ENCODE measurements around the gene TNFSF10. TPM values are rescaled to one million over a fixed set of nuclear protein-coding genes. Genes with fewer than 3 reads are reported as not detected.

The TNFSF10 gene
- polyA plus RNA-seq, 1 donor from 2014 or later = not detected

- Histone ChIP-seq H3K36me3 (ENCODE audit: insufficient read depth, low read length) (no peaks in the 10 kb centered on the region), H3K27me3 (ENCODE audit: insufficient read depth, low read depth, low read length) (no peaks in the 10 kb centered on the region), H4K20me1 (ENCODE audit: insufficient read depth) (no peaks in the 10 kb centered on the region), H3K27ac (ENCODE audit: low read length) (no peak overlapping the region), H3K9me2 (ENCODE audit: insufficient read depth, low read length) (no peaks in the 10 kb centered on the region), H3F3A (ENCODE audit: insufficient read depth, low read length, poor library complexity, severe bottlenecking) (no peaks in the 10 kb centered on the region), H3K4me2 (ENCODE audit: low read length) (no peak overlapping the region), H3K9ac (ENCODE audit: low read length) (no peak overlapping the region), H3K9me3 (ENCODE audit: low read length) (no peaks in the 10 kb centered on the region), H3K79me2 (replicated peaks; ENCODE audit: insufficient read depth, low read length) (no peaks in the 10 kb centered on the region), H3K4me3 (ENCODE audit: low read length) (no peak overlapping the region), H2AFZ (ENCODE audit: low read depth, low read length) (no peak overlapping the region)
- TF ChIP-seq SMC3 (conservative IDR thresholded peaks at IDR 0.05; ENCODE audit: poor library complexity) = no peak
- no peak for TF ChIP-seq TAF1 (IDR thresholded peaks at IDR 0.05; ENCODE audit: low read depth)
- TF ChIP-seq POLR2AphosphoS5 (IDR thresholded peaks at IDR 0.05) = no peak
- TF ChIP-seq EP300 (conservative IDR thresholded peaks at IDR 0.05; ENCODE audit: poor library complexity, severe bottlenecking) = no peak
- no peak for TF ChIP-seq MXI1 (conservative IDR thresholded peaks at IDR 0.05; ENCODE audit: poor library complexity, severe bottlenecking)
- no peak for TF ChIP-seq CTCF (IDR thresholded peaks at IDR 0.05; ENCODE audit: poor library complexity, severe bottlenecking)
- TF ChIP-seq EZH2 (IDR thresholded peaks at IDR 0.05; ENCODE audit: borderline replicate concordance, insufficient read depth, low read length, poor library complexity, severe bottlenecking) = no peak
- TF ChIP-seq RAD21 (conservative IDR thresholded peaks at IDR 0.05) = no peak
- TF ChIP-seq REST (IDR thresholded peaks at IDR 0.05; ENCODE audit: borderline replicate concordance) = no peak
Measured at GRCh38 chr3:172466553-172467130, 56.6 kb downstream of the TNFSF10 start.

GRCh38 chr3:172465281-172465680 lies 57.9 kb downstream of the TNFSF10 start:
- H3K9ac ChIP-seq (ENCODE audit: low read length) = no peak overlapping the region
- H3F3A ChIP-seq (ENCODE audit: insufficient read depth, low read length, poor library complexity, severe bottlenecking) = no peaks in the 10 kb centered on the region
- no peaks in the 10 kb centered on the region for H3K79me2 ChIP-seq (replicated peaks; ENCODE audit: insufficient read depth, low read length)
- H3K4me2 ChIP-seq (ENCODE audit: low read length) = no peak overlapping the region
- H3K27ac ChIP-seq (ENCODE audit: low read length) = no peak overlapping the region
- TF ChIP-seq MXI1 (conservative IDR thresholded peaks at IDR 0.05; ENCODE audit: poor library complexity, severe bottlenecking) = no peak
- TF ChIP-seq SMC3 (conservative IDR thresholded peaks at IDR 0.05; ENCODE audit: poor library complexity) = no peak
- TF ChIP-seq CTCF (IDR thresholded peaks at IDR 0.05; ENCODE audit: poor library complexity, severe bottlenecking) = no peak
- TF ChIP-seq POLR2AphosphoS5 (IDR thresholded peaks at IDR 0.05) = no peak
- H4K20me1 ChIP-seq (ENCODE audit: insufficient read depth) = no peaks in the 10 kb centered on the region
- no peak overlapping the region for H2AFZ ChIP-seq (ENCODE audit: low read depth, low read length)
- no peaks in the 10 kb centered on the region for H3K36me3 ChIP-seq (ENCODE audit: insufficient read depth, low read length)
- no peaks in the 10 kb centered on the region for H3K9me2 ChIP-seq (ENCODE audit: insufficient read depth, low read length)
- H3K9me3 ChIP-seq (ENCODE audit: low read length) = no peaks in the 10 kb centered on the region
- H3K27me3 ChIP-seq (ENCODE audit: insufficient read depth, low read depth, low read length) = no peaks in the 10 kb centered on the region
- no peak overlapping the region for H3K4me3 ChIP-seq (ENCODE audit: low read length)

Data from neural cell (in vitro differentiated cells).